KMS-11 (cell line): ENCODE results near the gene USP15.

ENCODE experiments used
- H2AFZ ChIP-seq: fragments of 200-600 bp; sonication (generic); 2 replicates; pipeline ENCODE4 v1.6.1; 2016; ENCODE audit warnings: antibody characterized with exemption, mixed run types, low read depth
- H3K27ac ChIP-seq: fragments of 200-600 bp; sonication (generic); 2 replicates; pipeline ENCODE4 v1.6.1; 2016; ENCODE audit warnings: mild to moderate bottlenecking, mixed run types
- H3K27me3 ChIP-seq: fragments of 200-600 bp; sonication (generic); 2 replicates; pipeline ENCODE4 v1.6.1; 2017; ENCODE audit warnings: mild to moderate bottlenecking, low read depth, mixed run types, moderate library complexity; ENCODE audit not compliant: insufficient read depth
- H3K36me3 ChIP-seq: fragments of 200-600 bp; sonication (generic); 2 replicates; pipeline ENCODE4 v1.6.1; 2017; ENCODE audit warnings: mild to moderate bottlenecking, mixed run types; ENCODE audit not compliant: insufficient read depth
- H3K4me1 ChIP-seq: fragments of 200-600 bp; sonication (generic); 2 replicates; pipeline ENCODE4 v1.6.1; 2016; ENCODE audit warnings: mild to moderate bottlenecking, low read depth, mixed run types; ENCODE audit not compliant: poor library complexity, severe bottlenecking
- H3K4me2 ChIP-seq: fragments of 200-600 bp; sonication (generic); 2 replicates; pipeline ENCODE4 v1.7.0; 2016; ENCODE audit warnings: mild to moderate bottlenecking, mixed run types
- H3K4me3 ChIP-seq: fragments of 200-600 bp; sonication (generic); IDR thresholded peaks from 2 replicates; pipeline ENCODE4 v1.6.1; 2017; ENCODE audit warnings: low read depth, low read length, mixed read lengths; ENCODE audit not compliant: insufficient read depth
- H3K79me2 ChIP-seq: fragments of 200-600 bp; sonication (generic); 2 replicates; pipeline ENCODE4 v1.6.1; 2016; ENCODE audit warnings: low read depth, mixed run types; ENCODE audit not compliant: insufficient read depth
- H3K9ac ChIP-seq: fragments of 200-600 bp; sonication (generic); 2 replicates; pipeline ENCODE4 v1.6.1; 2016; ENCODE audit warnings: mild to moderate bottlenecking, mixed run types
- H4K20me1 ChIP-seq: fragments of 200-600 bp; sonication (generic); 2 replicates; pipeline ENCODE4 v1.6.1; 2016; ENCODE audit warnings: mild to moderate bottlenecking, mixed run types; ENCODE audit not compliant: insufficient read depth
- CTCF ChIP-seq: fragments of 200-600 bp; sonication (generic); conservative IDR thresholded peaks from 2 replicates; pipeline ENCODE4 v1.6.1; 2017; ENCODE audit warnings: low read depth, mild to moderate bottlenecking, antibody characterized with exemption, low read length, moderate library complexity, mixed read lengths

USP15 gene

GRCh38 chr12:62429457-62429856 lies 169.3 kb downstream of the USP15 start:
- H2AFZ ChIP-seq, result no peak overlapping the region
- no peaks in the 10 kb centered on the region for H3K79me2 ChIP-seq
- H3K36me3 ChIP-seq, result no peaks in the 10 kb centered on the region
- H3K27me3 ChIP-seq, result no peaks in the 10 kb centered on the region
- H3K4me1 ChIP-seq, result no peaks in the 10 kb centered on the region
- H3K9ac ChIP-seq, result no peak overlapping the region
- H3K4me3 ChIP-seq, result no peak overlapping the region
- TF ChIP-seq CTCF, result no peak
- H3K27ac ChIP-seq, result no peak overlapping the region
- no peak overlapping the region for H3K4me2 ChIP-seq
- no peaks in the 10 kb centered on the region for H4K20me1 ChIP-seq

- H3K4me1 ChIP-seq, result no peaks in the 10 kb centered on the region
- no peak overlapping the region for H3K9ac ChIP-seq
- no peaks in the 10 kb centered on the region for H3K27me3 ChIP-seq
- no peak for TF ChIP-seq CTCF
- no peak overlapping the region for H2AFZ ChIP-seq
- no peaks in the 10 kb centered on the region for H4K20me1 ChIP-seq
- no peaks in the 10 kb centered on the region for H3K79me2 ChIP-seq
- no peak overlapping the region for H3K4me2 ChIP-seq
- H3K36me3 ChIP-seq, result no peaks in the 10 kb centered on the region
- H3K27ac ChIP-seq, result no peak overlapping the region
- no peak overlapping the region for H3K4me3 ChIP-seq
These were observed 174.5 kb downstream of the USP15 start for GRCh38 chr12:62434494-62435302.

- no peaks in the 10 kb centered on the region for H4K20me1 ChIP-seq
- TF ChIP-seq CTCF, result no peak
- H3K27me3 ChIP-seq, result no peaks in the 10 kb centered on the region
- H3K9ac ChIP-seq, result no peak overlapping the region
- no peak overlapping the region for H3K4me2 ChIP-seq
- H3K36me3 ChIP-seq, result no peaks in the 10 kb centered on the region
- no peaks in the 10 kb centered on the region for H3K4me1 ChIP-seq
- no peak overlapping the region for H3K4me3 ChIP-seq
- H2AFZ ChIP-seq, result no peak overlapping the region
- H3K27ac ChIP-seq, result no peak overlapping the region
- H3K79me2 ChIP-seq, result no peaks in the 10 kb centered on the region
These were observed 175.3 kb downstream of the USP15 start for GRCh38 chr12:62435303-62436163.

GRCh38 chr12:62436164-62436503 lies 175.9 kb downstream of the USP15 start:
- Histone ChIP-seq H3K9ac (no peak overlapping the region), H3K4me2 (no peak overlapping the region), H4K20me1 (no peaks in the 10 kb centered on the region), H3K27ac (no peak overlapping the region), H2AFZ (no peak overlapping the region), H3K79me2 (no peaks in the 10 kb centered on the region), H3K27me3 (no peaks in the 10 kb centered on the region), H3K4me1 (no peaks in the 10 kb centered on the region), H3K36me3 (no peaks in the 10 kb centered on the region), H3K4me3 (no peak overlapping the region)
- TF ChIP-seq CTCF, result no peak
